Measurements from ENCODE around the gene GPR158.

The GPR158 gene

GRCh38 chr10:25436431-25436830 lies 261.6 kb downstream of the GPR158 start:
- no peak for DNase-seq

GRCh38 chr10:25441270-25441669 lies 266.5 kb downstream of the GPR158 start:
- DNase-seq = no peak

DNA sequence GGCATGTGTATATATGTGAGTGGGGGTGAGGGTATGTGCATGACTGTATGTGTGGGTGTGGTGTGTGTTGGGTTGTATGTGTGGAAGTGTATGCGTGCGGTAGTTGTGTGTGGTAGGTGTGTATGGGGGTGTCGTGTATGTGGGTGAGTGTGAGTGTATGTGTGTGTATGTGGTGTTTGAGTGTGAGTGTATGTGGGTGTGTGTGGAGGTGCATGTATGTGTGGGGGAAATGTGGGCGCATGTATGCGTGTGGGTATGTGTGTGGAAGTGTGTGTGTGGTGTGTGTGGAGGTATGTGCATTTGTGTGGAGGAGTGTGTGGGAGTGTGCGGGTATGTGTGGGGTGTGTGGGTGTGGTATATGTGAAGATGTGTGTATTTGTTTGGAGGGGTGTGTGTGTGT lies 269.5 kb downstream of the GPR158 start:
- no peak for DNase-seq

DNA sequence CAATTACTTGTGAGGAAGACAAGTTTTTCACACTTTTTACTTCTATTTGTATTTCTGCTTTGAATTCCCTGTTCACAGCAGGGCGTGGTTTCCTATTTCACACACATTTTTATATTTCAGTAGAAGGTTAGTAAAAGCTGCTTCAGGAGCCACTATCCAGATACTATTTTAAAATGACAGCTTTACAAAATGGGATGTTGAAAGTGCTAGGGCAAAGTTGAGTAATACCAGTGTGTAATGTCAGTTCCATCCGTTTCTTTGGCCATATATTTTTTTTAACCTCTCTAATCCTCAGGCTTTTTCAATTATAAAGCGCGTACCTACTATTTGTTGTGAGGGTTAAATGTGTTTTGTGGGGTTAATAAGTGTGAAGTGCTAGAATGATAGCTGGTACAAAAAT lies 276.6 kb downstream of the GPR158 start:
- no peak for DNase-seq

GRCh38 chr10:25453619-25454018 lies 278.8 kb downstream of the GPR158 start:
- DNase-seq = no peak

GRCh38 chr10:25455980-25456567 lies 281.3 kb downstream of the GPR158 start:
- DNase-seq = no peak

DNA sequence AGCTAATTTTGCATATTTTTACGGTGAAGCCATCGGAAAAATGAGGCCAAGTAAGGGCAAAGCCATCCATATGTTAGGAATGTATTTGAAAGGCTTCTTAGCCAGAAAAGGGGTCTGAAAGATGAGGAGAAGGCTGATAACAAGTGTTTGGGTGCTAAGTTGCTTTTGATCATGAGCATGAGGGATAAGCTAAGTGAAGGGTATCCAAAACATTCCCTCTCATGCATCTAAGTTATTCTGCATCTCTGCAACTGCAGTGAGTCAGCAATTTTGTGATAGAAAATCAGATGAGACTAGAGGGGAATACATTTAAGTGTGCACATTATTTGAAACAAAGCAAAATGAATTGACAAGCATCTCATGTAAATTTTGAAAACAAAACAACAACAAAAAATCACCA lies 282.8 kb downstream of the GPR158 start:
- no peak for DNase-seq

DNA sequence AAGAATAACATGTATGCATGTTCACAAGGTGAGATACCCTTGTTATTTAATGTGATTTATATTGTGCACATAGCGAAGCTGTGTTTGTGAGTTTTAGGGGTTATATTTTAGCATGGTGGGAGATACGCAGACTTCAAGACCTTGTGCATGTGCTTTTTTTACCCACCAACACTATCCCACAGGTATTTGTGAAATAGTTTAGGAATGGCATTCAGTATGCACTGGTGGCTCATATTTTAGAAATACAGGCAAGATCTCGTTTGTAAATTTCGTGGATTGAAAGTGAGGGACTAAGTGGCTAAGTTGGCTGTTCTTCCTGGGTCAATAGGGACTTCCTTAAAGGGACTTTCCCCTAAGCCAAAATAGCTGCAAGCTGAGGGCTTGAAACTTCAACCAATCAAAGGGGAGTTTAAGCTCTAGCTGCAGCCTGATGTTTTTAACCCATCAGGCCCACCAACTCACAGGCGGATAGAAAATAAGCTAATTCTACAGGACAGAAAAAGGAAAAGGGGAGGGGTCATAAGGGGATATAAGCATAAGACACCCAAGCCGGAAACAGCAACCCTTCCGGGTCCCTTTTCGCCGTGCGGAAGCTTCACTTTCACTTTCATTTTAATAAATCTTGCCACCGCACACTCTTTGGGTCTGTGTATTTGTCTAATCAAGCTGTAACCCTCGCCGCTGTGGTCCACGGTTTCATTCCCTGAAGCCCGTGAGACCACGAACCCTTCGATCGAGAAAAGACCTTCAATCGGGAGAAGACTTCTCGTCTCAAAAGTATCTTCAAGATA lies 291.0 kb downstream of the GPR158 start:
- DNase-seq = no peak

DNA sequence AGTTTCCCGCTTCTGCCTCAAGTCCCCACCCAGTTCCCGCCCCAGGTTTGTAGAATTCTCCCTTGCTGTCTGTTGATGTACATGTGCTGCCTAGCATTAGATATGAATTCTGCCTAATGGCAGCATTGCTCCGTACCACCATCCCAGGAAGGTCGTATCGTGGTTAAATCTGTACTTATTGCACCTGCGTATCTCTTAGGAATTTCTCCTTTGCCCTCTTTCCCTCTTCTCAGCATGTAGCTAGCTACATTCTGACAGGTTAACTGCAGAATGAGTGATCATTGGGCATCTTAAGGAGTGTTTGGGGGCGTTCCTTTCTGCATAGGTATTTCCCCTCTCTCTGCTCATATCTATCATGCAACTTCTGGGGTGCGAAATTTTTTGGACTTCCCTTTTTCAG lies 293.1 kb downstream of the GPR158 start:
- DNase-seq = no peak

- DNase-seq = no peak
Measured at GRCh38 chr10:25481467-25481866, 306.7 kb downstream of the GPR158 start.

DNA sequence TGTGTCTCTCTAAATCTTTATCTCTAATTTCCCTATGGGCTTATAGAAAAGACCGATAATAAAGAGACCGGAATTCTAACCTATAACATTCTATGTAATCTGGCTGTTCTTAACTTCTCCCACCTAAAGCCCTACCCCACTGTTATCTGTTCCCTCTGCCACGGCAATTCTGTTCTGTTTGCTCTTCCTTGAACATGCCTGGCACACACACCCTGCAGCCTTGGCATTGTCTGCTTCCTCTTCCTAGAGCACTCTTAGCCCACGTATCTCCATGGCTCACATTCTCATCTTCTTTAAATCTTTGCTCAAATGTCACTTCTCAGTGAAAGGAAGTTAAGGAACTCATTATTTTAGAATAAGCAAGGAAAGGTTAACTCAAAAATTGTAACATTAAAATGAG lies 309.2 kb downstream of the GPR158 start:
- DNase-seq = no peak

GRCh38 chr10:25487266-25487665 lies 312.5 kb downstream of the GPR158 start:
- no peak for DNase-seq

- no peak for DNase-seq
Measured at GRCh38 chr10:25492040-25492439, 317.2 kb downstream of the GPR158 start.

GRCh38 chr10:25492680-25493079 lies 317.9 kb downstream of the GPR158 start:
- no peak for DNase-seq

GRCh38 chr10:25493122-25493893 lies 318.5 kb downstream of the GPR158 start:
- no peak for DNase-seq

DNA sequence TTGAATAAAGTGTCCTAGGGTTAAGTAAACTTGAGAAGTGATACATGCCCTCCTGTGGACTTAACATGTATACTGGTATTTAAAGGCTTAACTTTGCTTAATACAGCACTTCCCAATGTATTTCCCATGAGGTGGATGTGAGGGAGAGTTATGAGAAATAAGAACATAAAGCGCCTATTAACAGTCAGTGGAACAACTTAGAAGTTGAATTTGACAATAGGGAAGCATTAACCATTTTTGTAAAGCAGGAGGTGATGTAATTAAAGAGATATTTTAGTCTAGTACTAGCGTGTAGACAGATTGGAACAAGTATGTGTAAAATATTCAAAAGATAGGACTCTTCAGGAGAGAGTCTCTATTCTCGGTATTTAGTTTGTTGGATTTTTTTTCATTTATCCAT lies 322.4 kb downstream of the GPR158 start:
- DNase-seq = no peak

DNA sequence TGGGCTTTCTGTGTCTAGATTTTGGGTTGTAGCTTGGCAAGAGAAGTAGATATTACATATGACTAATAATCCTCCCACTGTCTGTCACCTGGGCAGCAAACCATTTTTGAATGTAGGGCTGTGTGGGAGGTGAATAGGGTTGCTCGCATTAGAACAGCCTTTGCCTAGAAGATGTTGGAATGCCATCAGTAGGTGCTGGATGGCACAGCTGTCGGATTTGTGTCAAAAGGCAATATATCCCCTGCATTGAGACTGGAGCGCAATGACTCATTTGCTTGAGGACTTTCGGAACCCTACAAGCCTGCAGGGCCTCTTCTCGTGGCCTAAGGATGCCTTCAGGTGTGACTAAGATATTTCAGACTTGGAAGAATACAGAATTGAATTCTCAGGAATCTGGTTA lies 323.8 kb downstream of the GPR158 start:
- no peak for DNase-seq

DNA sequence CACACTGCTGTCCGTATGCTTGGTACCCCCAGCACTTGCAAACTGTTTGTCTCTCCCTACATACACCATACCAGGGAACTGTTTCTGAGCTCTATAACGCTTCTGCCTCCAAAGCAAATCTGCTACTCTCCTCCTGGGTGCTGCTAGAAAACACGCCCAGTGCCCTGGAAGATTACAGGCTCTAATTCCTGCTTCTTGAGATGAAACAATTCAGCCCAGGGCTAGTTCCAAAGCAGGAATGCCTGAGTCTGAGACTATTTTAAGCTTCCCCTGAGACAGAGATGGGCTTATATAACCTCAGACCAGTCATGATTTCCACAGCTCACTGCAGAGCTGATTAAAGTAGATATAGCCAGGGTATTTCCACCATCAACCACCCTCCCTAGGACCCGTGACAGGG lies 327.1 kb downstream of the GPR158 start:
- no peak for DNase-seq

DNA sequence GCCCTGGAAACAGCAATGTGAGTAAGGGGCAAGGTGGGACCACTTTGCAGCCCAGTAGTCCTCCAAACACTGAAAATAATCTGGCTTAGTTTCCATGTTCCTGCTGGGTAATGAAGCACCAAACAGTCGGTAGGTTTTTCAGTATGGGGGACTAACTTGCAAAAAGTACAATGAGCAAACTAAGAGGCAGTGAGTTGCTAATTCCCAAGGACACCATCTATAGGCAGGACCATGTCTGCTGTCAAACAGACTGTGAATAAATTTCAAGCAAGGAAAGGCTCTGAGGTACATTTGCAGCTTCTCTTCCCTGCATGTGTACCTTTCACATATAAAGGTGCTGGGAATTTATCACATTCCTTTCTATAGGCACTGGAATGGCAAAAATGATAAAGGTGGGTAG lies 327.7 kb downstream of the GPR158 start:
- DNase-seq = no peak

- no peak for DNase-seq
Measured at GRCh38 chr10:25504306-25504705, 329.5 kb downstream of the GPR158 start.

DNA sequence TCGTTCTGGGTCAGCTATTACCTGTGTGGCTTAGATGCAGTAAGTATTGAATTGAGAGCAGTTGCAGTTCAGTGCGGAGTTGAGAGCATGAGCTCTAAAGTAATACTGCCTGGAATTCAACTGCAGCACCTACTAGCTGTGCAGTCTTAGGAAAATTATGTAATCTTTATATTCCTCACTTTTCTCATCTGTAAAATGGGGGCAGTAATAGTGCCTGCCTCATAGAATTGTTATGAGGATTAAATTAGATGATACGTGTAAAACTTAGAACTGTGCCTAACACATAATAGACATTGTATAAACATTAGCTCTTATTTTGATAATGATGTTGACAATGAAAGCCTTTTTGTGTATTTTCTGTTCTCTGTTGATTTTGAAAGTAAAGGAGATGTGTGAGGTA lies 330.0 kb downstream of the GPR158 start:
- DNase-seq = no peak

DNA sequence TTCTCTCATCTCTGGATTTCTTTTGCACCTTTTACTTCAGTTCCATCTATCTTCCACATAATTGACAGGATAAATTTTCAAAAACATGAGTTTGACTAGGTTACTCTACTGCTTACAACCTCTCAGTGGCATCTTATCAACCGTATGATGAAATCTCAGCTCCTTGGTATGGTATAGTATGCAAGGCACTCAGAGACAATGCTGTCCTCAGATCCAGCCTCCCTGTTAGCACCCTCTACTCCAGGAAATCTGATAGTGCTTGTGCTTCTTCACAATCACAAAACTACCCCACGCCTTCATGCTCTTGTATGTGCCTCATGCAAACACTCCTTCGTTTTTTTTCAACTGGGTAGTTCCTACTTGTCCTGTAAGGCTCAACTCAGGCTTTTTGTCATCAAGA lies 330.7 kb downstream of the GPR158 start:
- DNase-seq = no peak

DNA sequence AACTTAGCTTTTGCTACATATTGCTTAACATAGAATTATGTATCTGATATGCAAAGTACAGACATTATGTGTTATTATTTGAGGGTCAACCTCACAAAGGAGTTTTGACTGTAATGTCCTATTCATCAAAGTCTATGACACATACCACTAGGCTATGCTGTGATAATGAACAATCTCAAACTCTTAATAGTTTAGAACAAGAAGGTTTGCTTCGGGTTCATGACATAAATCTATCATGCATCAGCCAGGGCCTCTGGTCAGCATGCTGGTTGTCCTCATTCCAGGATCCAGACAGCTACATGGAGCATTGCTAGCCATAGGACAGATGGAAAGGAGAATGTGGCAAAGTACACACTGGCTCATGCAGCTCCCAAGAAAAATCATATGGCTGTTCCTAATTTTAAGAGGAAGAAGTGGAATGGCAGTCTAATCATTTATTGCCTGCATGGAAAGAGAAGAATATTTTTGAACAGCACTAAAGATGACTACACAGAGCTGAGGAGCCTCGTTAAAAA lies 332.1 kb downstream of the GPR158 start:
- DNase-seq = no peak

Measured in activated CD4-positive, alpha-beta T cell treated with anti-CD3 and anti-CD28 coated beads for 4 hours (primary cell).